Stomach (tissue), 4 donors: ENCODE measurements around the gene ZPLD1.

Experiments
- CTCF ChIP-seq, 7 experiments: fragments of 450-650 bp in 4 of 7; fragments of 200-600 bp in 3 of 7; sonication (generic) in 3 of 7; IDR thresholded peaks; one replicate each; pipeline ENCODE4 v1.5.1; 2016 to 2019; ENCODE audit warnings: antibody characterized with exemption in 7 of 7, control low read depth in 2 of 7, mild to moderate bottlenecking in 1 of 7
- POLR2A ChIP-seq, 4 donors: fragments of 450-650 bp; IDR thresholded peaks; one replicate each; pipeline ENCODE4 v1.6.1; 2016; ENCODE audit warnings: antibody characterized with exemption in 4 of 4, control low read depth in 2 of 4, mild to moderate bottlenecking in 1 of 4, moderate library complexity in 1 of 4
- POLR2AphosphoS5 ChIP-seq, 3 donors: sonication (generic); formaldehyde crosslinking; IDR thresholded peaks; one replicate each; pipeline ENCODE4 v1.6.1; 2016; ENCODE audit warnings: antibody characterized with exemption in 3 of 3

- no peak for TF ChIP-seq POLR2A (IDR thresholded peaks at IDR 0.05)
- TF ChIP-seq CTCF (IDR thresholded peaks at IDR 0.05): no peak
- TF ChIP-seq POLR2AphosphoS5 (IDR thresholded peaks at IDR 0.05): no peak
Observed at GRCh38 chr3:102476198-102476597, 41.4 kb downstream of the ZPLD1 start.
